Ovary (tissue), 9 donors: ENCODE data around the gene GJA8. TPM values are rescaled to one million over a fixed set of nuclear protein-coding genes. Genes with fewer than 3 reads are reported as not detected.
A peak's percentile ranks its signal among the peaks of the same experiment; 100 is the strongest.

Experiments
- DNase-seq, 5 donors: peaks; one replicate each; pipeline ENCODE4 v3.0.0-alpha.2; 2019 to 2020
- H3K27ac ChIP-seq, 2 donors: fragments of 200-600 bp; one replicate each; pipeline versions ENCODE4 v1.5.1 to v1.8.0; 2019 to 2022
- H3K27me3 ChIP-seq: fragments of 200-600 bp; one replicate; pipeline ENCODE4 v1.8.0; 2022
- H3K36me3 ChIP-seq: fragments of 200-600 bp; sonication (generic); one replicate; pipeline ENCODE4 v1.5.1; 2019
- H3K4me1 ChIP-seq: one replicate; pipeline ENCODE4 v1.8.1; 2013; ENCODE audit warnings: mild to moderate bottlenecking, moderate library complexity; ENCODE audit not compliant: insufficient read depth
- H3K4me3 ChIP-seq: fragments of 200-600 bp; sonication (generic); one replicate; pipeline ENCODE4 v1.5.1; 2017
- H3K9me3 ChIP-seq, 2 donors: fragments of 200-600 bp in 1 of 2; sonication (generic) in 1 of 2; one replicate each; pipeline versions ENCODE4 v1.5.1 to v1.8.1; 2013 to 2019; ENCODE audit warnings: mild to moderate bottlenecking in 1 of 2, moderate library complexity in 1 of 2
- CTCF ChIP-seq, 3 donors: fragments of 450-650 bp in 2 of 3; fragments of 200-600 bp in 1 of 3; IDR thresholded peaks; one replicate each; pipeline versions ENCODE4 v1.5.1 to v1.8.0; 2016 to 2022; ENCODE audit warnings: antibody characterized with exemption in 3 of 3, mild to moderate bottlenecking in 1 of 3
- EP300 ChIP-seq: sonication (generic); formaldehyde crosslinking; IDR thresholded peaks from one replicate; pipeline ENCODE4 v1.6.1; 2017; ENCODE audit warnings: antibody characterized with exemption
- POLR2A ChIP-seq: fragments of 450-650 bp; IDR thresholded peaks from one replicate; pipeline ENCODE4 v1.6.1; 2017; ENCODE audit warnings: antibody characterized with exemption, mild to moderate bottlenecking, moderate library complexity
- WGBS, 3 donors: extraction: QIAGEN DNeasy Blood & Tissue Kit in 1 of 3; methylation state at CpG; one replicate each; pipeline versions ENCODE4 v1.1.5 to v1.1.7; 2013 to 2017; 5-methylcytosine and 5-hydroxymethylcytosine counted together
- intact Hi-C, 4 donors: fragments of 100-400 bp; cut with DNase I; formaldehyde crosslinking; loops; one replicate each; pipeline versions ENCODE4 v1.11.0 to v1.15.1; 2022 to 2023
- polyA plus RNA-seq, 2 donors: library from polyadenylated mRNA; stranded (reverse); fragments of 200-250 nt in 1 of 2; fragments of 350-450 nt in 1 of 2; fragmentation: Illumina TruSeq in 1 of 2; extraction: RNeasy Lipid Tissue Mini Kit (QIAGEN cat#74804) in 1 of 2; gene quantifications; one replicate each; pipeline ENCODE4 v1.2.3, GENCODE V29; 2013 to 2014
- total RNA-seq, 7 donors: library from RNA; depleted of rRNA in 2 of 7; stranded (reverse); fragments of >200 nt in 2 of 7; fragmentation: NEBNext Ultra II Directional in 3 of 7; extraction: Animal tissue kit (Norgen Biotek cat#: 25700) in 3 of 7; gene quantifications; one replicate each; pipeline versions ENCODE4 v1.1.0 to v1.2.4, GENCODE V29; 2016 to 2023
- donor health status: DM: no; HTN: no; CAD: no; lungs with moderate emphysema.
- donor health status: DM: no; HTN: no; CAD: no.
- donor health status: Bipolar disorder and iron deficiency.
- donor health status: DM: yes; HTN: yes; CAD: no.
- donor health status: DM: no; HTN: no; CAD: no.
- donor health status: DM: yes; HTN: yes; CAD: no.

Gene GJA8
- total and polyA plus RNA-seq, 9 donors = not detected

GRCh38 chr1:147879911-147880310, 22.7 kb upstream of the GJA8 start:
- H3K36me3 ChIP-seq = no peaks in the 10 kb centered on the region
- intact Hi-C loops = no loop called here
- DNase-seq = no peak
- no peak for TF ChIP-seq EP300
- TF ChIP-seq POLR2A = no peak
- TF ChIP-seq CTCF (IDR thresholded peaks at IDR 0.05) = no peak
- no peaks in the 10 kb centered on the region for H3K4me1 ChIP-seq
- no peak overlapping the region for H3K27ac ChIP-seq
- no peaks in the 10 kb centered on the region for H3K9me3 ChIP-seq
- no peaks in the 10 kb centered on the region for H3K27me3 ChIP-seq
- no peak overlapping the region for H3K4me3 ChIP-seq

GRCh38 chr1:147882535-147882934, 20.1 kb upstream of the GJA8 start:
- Histone ChIP-seq H3K4me3 (no peak overlapping the region), H3K27ac (no peak overlapping the region), H3K36me3 (no peaks in the 10 kb centered on the region), H3K4me1 (no peaks in the 10 kb centered on the region), H3K27me3 (no peaks in the 10 kb centered on the region), H3K9me3 (no peaks in the 10 kb centered on the region)
- TF ChIP-seq EP300 (no peak), CTCF (IDR thresholded peaks at IDR 0.05) (no peak), POLR2A (no peak)
- intact Hi-C loops = no loop called here
- DNase-seq = no peak
- WGBS, 3 donors = 59 to 66% (median 61%) methylated on average over 2 of the region's 2 CpGs

- no peaks in the 10 kb centered on the region for H3K9me3 ChIP-seq
- peak; percentile 22 to 63 (median 42) for DNase-seq
- intact Hi-C loops = loop anchor here in 3 of 4 donors (5.0 kb wide), 4 partner anchors 168 to 618 kb away; no protein-coding TSS in a partner anchor
- 5 to 7% (median 6%) methylated on average over 12 of the region's 12 CpGs for WGBS, 3 donors
- no peaks in the 10 kb centered on the region for H3K4me1 ChIP-seq
- no peaks in the 10 kb centered on the region for H3K27me3 ChIP-seq
- H3K27ac ChIP-seq = no peak overlapping the region
- no peaks in the 10 kb centered on the region for H3K36me3 ChIP-seq
- TF ChIP-seq EP300 (no peak), POLR2A (no peak), CTCF (IDR thresholded peaks at IDR 0.05) (no peak)
- no peak overlapping the region for H3K4me3 ChIP-seq
Measured at GRCh38 chr1:147890177-147890790, 12.3 kb upstream of the GJA8 start.

- Histone ChIP-seq H3K27ac (no peak overlapping the region), H3K4me1 (no peaks in the 10 kb centered on the region), H3K27me3 (no peaks in the 10 kb centered on the region), H3K36me3 (no peaks in the 10 kb centered on the region), H3K9me3 (no peaks in the 10 kb centered on the region), H3K4me3 (no peak overlapping the region)
- no peak for DNase-seq
- WGBS, 3 donors = 83 to 88% (median 84%) methylated on average over 5 of the region's 5 CpGs
- TF ChIP-seq POLR2A (no peak), CTCF (IDR thresholded peaks at IDR 0.05) (no peak)
- intact Hi-C loops = loop anchor here in 3 of 4 donors (5.0 kb wide), 4 partner anchors 169 to 619 kb away; no protein-coding TSS in a partner anchor
Measured at GRCh38 chr1:147891088-147891487, 11.5 kb upstream of the GJA8 start.
